Spleen (tissue), 7 donors: ENCODE data around the gene SHLD1.
"Not testable (repeated sequence)": the region's sequence is repeated elsewhere in the genome, so short reads cannot be mapped to it uniquely, and the experiment has no call there.

ENCODE experiments used
- POLR2A ChIP-seq, 3 donors: fragments of 450-650 bp; IDR thresholded peaks; one replicate each; pipeline ENCODE4 v1.5.1; 2017; ENCODE audit warnings: antibody characterized with exemption in 3 of 3, mild to moderate bottlenecking in 1 of 3
- TF ChIP-seq, protein P1 (sequence below), 11 experiments: fragments of 200-600 bp in 7 of 11; fragments of 450-650 bp in 4 of 11; sonication (generic) in 4 of 11; IDR thresholded peaks in 8 of 11; conservative IDR thresholded peaks in 3 of 11; 1 replicate in 7 of 11; 2 replicates in 4 of 11; pipeline versions ENCODE4 v1.4.0 to v1.8.0; 2016 to 2021; ENCODE audit warnings: antibody characterized with exemption in 11 of 11, inconsistent platforms in 4 of 11, mild to moderate bottlenecking in 1 of 11
- donor health status: DM: no; HTN: no; CAD: no; lungs with moderate emphysema.
- donor health status: DM: no; HTN: no; CAD: no.
- donor health status: DM: no; HTN: no; CAD: no.

DNA sequence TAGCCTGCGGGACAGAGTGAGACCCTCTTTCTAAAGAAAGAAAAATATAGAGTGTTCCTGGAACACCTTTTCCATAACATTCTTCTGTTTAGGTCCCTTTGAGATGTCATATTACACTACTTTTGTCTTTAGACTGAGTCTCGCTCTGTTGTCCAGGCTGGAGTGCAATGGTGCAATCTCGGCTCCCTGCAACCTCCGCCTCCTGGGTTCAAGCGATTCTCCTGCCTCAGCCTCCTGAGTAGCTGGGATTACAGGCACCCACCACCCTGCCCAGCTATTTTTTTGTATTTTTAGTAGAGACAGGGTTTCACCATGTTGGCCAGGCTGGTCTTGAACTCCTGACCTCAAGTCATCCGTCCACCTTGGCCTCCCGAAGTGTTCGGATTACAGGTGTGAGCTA lies 31.2 kb downstream of the SHLD1 start:
- TF ChIP-seq, protein P1, sequence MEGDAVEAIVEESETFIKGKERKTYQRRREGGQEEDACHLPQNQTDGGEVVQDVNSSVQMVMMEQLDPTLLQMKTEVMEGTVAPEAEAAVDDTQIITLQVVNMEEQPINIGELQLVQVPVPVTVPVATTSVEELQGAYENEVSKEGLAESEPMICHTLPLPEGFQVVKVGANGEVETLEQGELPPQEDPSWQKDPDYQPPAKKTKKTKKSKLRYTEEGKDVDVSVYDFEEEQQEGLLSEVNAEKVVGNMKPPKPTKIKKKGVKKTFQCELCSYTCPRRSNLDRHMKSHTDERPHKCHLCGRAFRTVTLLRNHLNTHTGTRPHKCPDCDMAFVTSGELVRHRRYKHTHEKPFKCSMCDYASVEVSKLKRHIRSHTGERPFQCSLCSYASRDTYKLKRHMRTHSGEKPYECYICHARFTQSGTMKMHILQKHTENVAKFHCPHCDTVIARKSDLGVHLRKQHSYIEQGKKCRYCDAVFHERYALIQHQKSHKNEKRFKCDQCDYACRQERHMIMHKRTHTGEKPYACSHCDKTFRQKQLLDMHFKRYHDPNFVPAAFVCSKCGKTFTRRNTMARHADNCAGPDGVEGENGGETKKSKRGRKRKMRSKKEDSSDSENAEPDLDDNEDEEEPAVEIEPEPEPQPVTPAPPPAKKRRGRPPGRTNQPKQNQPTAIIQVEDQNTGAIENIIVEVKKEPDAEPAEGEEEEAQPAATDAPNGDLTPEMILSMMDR (IDR thresholded peaks at IDR 0.05 in 8 of 11, conservative IDR thresholded peaks at IDR 0.05 in 3 of 11): not testable (repeated sequence)
- not testable (repeated sequence) for TF ChIP-seq POLR2A (IDR thresholded peaks at IDR 0.05)
